Fibroblast of skin of left biceps (primary cell): Measurements from ENCODE around the gene ZBTB48.

Experiments
- DNase-seq, 2 experiments: peaks; one replicate each; pipeline ENCODE4 v3.0.0-alpha.2; 2013; ENCODE audit warnings: low read depth in 2 of 2

ZBTB48 gene

DNA sequence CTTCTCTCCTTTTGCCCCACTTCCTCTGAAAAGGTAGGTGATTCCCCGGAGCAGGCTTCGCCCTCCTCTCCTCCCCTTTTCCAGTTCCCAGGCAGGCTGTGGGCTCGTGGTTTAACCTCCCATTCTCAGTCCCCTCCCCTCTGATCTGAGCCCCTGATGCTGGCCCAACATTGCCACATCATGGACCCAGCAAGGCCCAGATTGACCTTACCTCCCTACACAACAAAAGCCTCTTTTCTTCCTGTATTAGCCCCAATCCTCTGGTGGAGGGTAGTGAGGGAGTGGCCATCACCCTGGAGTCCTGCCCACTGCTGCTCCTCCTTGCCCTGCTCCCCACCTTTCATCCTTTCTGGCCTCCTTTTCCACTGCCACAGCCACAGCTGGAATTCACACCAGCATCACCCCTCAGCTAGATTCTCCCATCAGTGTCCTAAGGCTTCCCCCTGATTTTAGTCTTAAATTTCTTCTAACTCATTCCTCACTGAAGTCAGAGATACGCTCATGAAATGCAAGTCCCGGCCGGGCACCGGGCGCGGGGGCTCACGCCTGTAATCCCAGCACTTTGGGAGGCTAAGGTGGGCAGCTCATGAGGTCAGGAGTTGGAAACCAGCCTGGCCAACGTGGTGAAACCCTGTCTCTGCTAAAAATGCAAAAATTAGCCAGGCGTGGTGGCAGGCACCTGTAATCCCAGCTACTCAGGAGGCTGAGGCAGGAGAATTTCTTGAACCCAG lies 7.0 kb upstream of the ZBTB48 start:
- DNase-seq = no peak

DNA sequence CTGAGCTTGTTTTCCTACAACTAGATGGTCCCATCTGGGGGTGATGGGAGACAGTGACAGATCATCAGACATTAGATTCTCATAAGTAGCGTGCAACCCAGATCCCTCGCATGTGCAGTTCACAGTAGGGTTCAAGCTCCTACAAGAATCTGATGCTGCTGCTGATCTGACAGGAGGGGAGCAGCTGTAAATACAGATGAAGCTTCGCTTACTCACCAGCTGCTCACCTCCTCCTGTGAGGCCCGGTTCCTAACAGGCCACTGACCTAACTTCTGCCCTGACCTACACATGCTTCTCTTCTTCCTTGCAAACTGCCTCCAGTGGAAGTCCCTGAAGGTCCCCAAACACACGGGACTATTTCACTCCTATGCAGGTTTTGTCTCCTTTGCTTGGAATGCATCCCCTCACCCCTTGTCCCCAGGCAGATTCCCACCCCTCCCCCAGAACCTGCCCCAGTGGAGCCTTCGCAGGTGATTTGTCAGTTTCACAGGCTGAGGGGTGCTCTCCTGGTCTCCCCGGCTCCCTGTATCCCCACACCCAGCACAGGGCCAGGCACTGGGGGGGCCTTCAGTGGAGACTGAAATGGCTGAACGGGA lies 5.7 kb upstream of the ZBTB48 start:
- no peak for DNase-seq

DNA sequence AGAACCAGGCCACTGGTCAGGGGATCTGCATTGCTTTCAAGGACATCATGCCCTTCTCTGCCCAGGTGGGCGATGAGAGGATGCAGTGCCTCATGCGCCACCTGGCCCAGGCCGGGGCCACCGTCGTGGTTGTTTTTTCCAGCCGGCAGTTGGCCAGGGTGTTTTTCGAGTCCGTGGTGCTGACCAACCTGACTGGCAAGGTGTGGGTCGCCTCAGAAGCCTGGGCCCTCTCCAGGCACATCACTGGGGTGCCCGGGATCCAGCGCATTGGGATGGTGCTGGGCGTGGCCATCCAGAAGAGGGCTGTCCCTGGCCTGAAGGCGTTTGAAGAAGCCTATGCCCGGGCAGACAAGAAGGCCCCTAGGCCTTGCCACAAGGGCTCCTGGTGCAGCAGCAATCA lies 5.0 kb upstream of the ZBTB48 start:
- no peak for DNase-seq

- no peak for DNase-seq
Measured at GRCh38 chr1:6577831-6578525, 1.8 kb upstream of the ZBTB48 start.

GRCh38 chr1:6578624-6579373 lies 995 bp upstream of the ZBTB48 start:
- DNase-seq = no peak

DNA sequence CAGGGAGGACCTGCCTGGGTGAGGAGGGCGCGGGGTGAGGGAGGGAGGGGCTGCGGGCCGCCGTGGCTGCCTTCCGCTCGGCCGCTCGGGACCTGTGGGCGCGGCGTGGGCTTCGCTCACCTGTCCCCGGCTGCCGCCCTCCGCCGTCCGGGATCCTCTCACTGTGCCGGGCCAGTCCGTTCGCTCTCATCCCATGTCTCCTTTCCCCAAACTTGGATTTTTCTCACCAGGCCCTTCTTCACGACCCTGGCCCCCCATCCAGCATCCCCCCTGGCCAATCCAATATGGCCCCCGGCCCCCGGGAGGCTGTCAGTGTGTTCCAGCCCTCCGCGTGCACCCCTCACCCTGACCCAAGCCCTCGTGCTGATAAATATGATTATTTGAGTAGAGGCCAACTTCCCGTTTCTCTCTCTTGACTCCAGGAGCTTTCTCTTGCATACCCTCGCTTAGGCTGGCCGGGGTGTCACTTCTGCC lies 362 bp downstream of the ZBTB48 start:
- no peak for DNase-seq

GRCh38 chr1:6580593-6581409 lies 1.0 kb downstream of the ZBTB48 start:
- DNase-seq = no peak

DNA sequence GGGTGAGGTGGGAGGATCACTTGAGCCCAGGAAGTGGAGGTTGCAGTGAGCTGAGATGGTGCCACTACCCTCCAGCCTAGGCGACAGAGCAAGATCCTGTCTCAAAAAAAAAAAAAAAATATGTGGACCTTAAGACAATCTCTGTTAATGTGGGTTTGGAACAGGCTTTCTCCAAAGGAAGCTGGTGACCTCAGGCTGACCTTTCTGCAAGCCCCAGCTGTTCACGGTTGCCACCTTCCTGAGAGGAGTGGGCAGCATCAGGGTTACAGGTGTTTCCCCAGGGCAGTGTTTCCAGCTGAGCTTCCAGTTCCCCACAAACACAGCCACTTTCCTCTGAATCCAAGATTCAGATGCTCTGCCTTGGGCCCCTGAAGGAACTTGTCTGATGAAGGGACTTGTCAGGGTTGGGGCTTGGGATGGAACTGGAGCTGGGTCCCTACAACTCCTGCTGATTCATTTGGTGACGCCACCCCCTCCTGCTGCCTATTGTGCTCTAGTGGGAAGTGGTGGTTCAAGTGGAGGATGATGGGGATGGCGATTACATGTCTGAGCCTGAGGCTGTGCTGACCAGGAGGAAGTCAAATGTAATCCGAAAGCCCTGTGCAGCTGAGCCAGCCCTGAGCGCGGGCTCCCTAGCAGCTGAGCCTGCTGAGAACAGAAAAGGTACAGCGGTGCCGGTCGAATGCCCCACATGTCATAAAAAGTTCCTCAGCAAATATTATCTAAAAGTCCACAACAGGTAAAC lies 1.9 kb downstream of the ZBTB48 start:
- DNase-seq = no peak

GRCh38 chr1:6582370-6582769 lies 2.6 kb downstream of the ZBTB48 start:
- no peak for DNase-seq

- DNase-seq = no peak
Measured at GRCh38 chr1:6584126-6585080, 4.6 kb downstream of the ZBTB48 start.

DNA sequence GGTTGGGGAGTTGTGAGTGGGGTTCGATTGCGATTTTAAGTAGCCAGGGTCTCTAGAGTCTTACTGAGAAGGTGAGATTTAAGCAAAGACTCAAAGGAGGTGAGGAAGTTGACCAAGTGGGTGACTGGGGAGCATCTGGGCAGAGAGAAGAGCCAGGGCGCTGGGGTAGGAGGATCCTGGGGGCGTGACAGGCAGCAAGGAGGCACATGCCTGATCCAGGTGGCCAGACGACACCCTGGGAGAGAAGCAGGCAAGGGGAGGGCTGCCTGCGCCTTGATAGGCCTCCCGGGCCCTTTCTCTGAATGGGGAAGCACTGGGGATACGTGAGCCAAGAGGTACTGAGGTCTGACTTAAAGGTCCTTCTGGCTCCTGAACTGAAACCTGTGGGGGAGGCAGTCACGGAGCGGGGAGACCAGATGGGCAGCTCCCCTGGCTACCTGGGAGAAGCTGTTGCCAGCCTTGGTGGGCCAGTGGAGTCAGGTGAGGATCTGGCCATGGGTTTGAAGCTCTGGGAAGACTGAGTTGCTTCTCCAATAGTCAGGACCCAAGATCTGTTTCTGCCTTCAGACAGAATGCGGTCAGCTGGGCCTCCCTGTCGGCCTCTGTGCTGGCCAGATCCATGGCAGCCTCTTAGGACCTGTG lies 5.4 kb downstream of the ZBTB48 start:
- DNase-seq = no peak

- no peak for DNase-seq
Measured at GRCh38 chr1:6585841-6586240, 6.0 kb downstream of the ZBTB48 start.

DNA sequence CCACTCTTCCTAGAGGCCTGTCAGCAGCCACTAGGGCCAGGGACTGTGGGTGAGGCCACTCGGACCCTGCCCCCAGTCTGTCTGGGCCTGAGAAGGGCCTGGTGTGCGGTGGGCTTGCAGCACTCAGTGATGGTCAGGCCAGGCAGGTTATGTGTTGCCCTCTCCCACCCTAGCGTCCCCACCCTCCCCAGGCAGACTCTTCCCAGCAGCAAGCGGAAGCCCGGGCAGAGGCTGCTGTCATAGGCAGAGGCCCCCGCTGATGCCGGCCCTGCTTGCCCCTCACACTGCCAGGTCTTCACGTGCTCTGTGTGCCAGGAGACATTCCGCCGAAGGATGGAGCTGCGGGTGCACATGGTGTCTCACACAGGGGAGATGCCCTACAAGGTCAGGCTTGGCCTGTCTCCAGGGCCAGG lies 6.6 kb downstream of the ZBTB48 start:
- DNase-seq = no peak

DNA sequence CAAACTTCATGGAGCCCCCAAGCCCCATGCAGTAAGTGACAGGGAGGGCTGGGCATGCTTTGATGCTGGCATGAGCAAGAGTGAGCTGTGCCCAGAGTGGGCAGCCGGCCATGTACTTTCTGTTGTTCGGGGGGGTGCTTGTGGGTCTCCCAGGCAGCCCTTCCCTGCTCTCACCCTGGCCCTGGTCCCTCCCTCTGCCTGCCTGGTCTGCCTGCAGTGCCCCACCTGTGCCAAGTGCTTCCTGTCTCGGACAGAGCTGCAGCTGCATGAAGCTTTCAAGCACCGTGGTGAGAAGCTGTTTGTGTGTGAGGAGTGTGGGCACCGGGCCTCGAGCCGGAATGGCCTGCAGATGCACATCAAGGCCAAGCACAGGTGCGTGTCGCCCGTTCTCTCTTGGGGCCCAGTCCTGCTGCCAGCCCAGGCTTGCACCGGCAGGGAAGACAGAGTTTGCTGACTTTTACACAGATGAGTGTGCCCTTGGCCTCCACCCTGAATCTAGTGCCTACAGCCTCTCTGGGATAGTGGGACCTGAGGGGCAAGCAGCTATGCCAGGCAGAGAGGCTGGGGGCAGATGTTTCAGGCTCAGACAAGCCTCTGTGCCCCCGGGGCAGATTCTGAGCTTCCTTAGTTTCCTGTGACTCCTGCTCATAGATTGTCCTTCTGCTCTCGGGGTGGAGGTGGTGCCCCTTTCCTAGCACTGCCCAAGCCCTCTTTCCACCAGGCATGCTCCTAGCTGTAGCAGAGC lies 7.6 kb downstream of the ZBTB48 start:
- DNase-seq = no peak

GRCh38 chr1:6588128-6588892 lies 8.5 kb downstream of the ZBTB48 start:
- no peak for DNase-seq

DNA sequence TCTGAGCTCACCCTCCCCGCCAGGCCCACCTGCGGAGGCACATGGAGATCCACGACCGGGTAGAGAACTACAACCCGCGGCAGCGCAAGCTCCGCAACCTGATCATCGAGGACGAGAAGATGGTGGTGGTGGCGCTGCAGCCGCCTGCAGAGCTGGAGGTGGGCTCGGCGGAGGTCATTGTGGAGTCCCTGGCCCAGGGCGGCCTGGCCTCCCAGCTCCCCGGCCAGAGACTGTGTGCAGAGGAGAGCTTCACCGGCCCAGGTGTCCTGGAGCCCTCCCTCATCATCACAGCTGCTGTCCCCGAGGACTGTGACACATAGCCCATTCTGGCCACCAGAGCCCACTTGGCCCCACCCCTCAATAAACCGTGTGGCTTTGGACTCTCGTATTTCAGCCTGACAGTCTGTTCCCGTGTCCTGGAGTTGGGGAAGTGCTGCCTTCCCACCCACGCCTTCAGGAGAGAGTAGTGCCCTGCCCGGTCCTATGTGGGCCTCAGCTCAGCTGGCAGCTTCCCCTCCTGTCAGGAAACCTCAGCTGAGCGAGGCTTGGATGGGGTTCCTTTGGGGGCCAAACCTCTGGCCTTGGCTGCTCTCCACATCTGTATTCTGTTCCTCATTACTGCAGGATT lies 9.2 kb downstream of the ZBTB48 start:
- DNase-seq = no peak

DNA sequence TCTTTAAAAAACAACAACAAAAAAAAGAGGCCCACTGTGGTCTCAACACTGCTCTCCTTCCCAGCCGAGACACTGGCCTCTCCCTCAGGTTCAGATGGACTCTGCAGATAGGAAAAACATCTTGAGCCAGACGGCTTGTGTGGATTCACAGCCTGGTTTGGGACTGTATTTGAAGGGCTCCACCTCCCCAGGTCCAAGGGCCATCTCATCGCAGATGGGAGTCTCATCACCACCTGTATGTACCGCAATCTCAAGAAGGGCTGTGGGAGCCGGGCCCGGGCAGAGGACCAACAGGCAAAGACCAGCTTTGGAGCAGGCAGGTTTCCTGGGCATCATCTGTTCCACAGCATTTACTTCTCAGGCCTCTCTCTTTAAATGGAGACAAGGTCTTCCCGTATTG lies 10.3 kb downstream of the ZBTB48 start:
- no peak for DNase-seq
